ENCODE data around the gene TFPI.

The TFPI gene

DNA sequence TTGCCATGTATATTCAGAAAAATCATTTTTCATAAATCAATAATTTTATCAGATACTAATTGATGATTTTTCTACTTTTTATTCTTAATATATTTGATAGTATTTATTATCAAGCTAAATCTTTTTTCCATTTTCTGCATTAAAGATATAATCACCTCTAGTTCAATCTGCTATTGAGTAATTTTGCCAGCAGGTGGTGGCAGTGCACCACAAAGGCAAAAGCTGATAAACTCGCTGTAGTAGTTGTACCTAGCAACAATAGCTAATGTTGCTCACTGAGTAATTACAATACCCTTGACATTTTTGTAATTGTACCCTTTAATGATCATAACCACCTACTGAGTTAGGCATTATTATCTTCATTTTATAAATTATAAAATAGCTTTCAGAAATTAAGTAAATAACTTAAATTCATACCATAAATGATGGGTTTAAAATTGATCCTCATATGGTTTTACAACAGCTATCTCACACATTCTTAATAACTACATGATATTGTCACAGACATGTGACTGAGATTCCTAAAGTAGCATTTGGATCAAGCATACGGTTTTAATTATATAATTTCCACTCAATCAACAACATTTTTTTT lies 54.2 kb downstream of the TFPI start:
- Histone ChIP-seq H3K4me1 (ENCODE audit: insufficient read depth, low read length) (peaks cover 3% of the 10 kb centered on the region), H3K36me3 (ENCODE audit: insufficient read depth, low read length) (no peaks in the 10 kb centered on the region), H3K27me3 (ENCODE audit: insufficient read depth, low read length) (no peaks in the 10 kb centered on the region), H3K4me3 (ENCODE audit: low read length) (no peak overlapping the region), H2AFZ (ENCODE audit: low read depth, low read length) (no peak overlapping the region), H3K9me3 (ENCODE audit: low read length) (no peaks in the 10 kb centered on the region)

DNA sequence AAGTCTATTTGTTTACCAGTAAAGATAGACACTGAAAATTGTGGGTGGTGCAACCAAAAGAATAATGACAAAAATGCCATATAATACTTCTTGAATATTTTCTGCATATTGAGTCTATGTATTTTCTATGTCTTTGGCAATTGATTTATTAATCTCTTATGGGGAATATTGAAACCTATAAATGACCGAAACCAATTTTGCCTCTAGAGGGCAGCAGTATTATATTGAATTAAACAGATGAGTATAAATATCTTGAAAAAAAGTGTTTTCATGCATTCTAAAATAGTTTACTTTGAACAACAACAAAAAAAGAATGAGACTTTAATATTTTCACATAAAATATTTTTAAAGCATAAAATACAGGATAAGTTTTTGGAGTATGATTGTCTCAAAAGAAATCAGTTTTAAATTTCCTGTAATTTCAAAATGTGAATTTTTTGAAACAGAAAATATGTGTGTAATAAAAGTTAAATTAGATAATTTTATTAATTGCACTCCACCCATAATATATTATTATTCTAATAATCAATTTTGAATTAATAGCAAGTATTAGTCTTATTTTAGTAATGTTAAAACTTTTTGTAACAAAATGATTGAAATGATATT lies 56.3 kb downstream of the TFPI start:
- peaks cover 3% of the 10 kb centered on the region for H3K9me3 ChIP-seq (ENCODE audit: low read length)
- H3K36me3 ChIP-seq (ENCODE audit: insufficient read depth, low read length), result no peaks in the 10 kb centered on the region

DNA sequence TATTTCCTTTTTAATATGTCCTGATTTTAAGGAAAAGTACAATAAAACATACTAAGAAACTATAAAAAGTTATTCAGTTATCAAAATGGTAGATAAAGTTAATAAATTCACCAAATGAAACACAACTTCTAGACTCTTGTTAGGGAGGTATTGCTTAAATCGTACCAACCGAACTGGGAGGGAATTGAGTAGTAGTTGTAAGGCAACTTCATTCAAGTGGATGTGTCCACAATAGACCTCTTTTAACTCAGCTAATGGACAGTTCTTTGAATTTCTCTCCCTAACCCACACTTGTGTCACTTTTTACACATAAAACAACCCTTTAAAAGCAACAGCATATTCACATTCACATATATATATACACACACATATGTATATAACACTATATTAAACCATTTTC lies 57.1 kb downstream of the TFPI start:
- Histone ChIP-seq H3K27me3 (ENCODE audit: insufficient read depth, low read length) (no peaks in the 10 kb centered on the region), H3K36me3 (ENCODE audit: insufficient read depth, low read length) (no peaks in the 10 kb centered on the region), H3K4me3 (ENCODE audit: low read length) (no peak overlapping the region), H3K9me3 (ENCODE audit: low read length) (peaks cover 3% of the 10 kb centered on the region), H3K4me1 (ENCODE audit: insufficient read depth, low read length) (no peaks in the 10 kb centered on the region), H2AFZ (ENCODE audit: low read depth, low read length) (no peak overlapping the region)

More for the DNA sequence above, 56.3 kb downstream of the TFPI start:
- no peaks in the 10 kb centered on the region for H3K4me1 ChIP-seq (ENCODE audit: insufficient read depth, low read length)
- H3K4me3 ChIP-seq (ENCODE audit: low read length), result no peak overlapping the region
- no peak overlapping the region for H2AFZ ChIP-seq (ENCODE audit: low read depth, low read length)
- no peaks in the 10 kb centered on the region for H3K27me3 ChIP-seq (ENCODE audit: insufficient read depth, low read length)

DNA sequence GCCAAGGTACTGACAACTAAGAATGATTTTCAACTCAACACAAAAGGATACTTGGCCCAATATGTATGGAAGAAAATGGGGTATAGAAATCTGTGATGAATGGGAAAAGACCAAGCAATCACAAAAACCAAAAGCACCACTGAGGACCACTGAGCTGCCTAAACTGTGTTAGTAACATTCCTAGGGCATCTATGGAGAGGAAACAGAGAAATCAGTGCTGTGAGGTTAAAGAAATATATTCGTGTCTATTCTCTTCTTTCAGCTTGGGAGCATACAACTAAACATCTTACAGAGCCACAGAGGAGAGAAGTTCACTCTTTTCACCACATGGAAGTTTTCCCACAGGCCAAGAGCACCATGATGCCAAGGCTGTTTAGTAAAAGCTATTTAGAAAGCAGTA lies 58.9 kb downstream of the TFPI start:
- Histone ChIP-seq H2AFZ (ENCODE audit: low read depth, low read length) (no peak overlapping the region), H3K36me3 (ENCODE audit: insufficient read depth, low read length) (no peaks in the 10 kb centered on the region)

DNA sequence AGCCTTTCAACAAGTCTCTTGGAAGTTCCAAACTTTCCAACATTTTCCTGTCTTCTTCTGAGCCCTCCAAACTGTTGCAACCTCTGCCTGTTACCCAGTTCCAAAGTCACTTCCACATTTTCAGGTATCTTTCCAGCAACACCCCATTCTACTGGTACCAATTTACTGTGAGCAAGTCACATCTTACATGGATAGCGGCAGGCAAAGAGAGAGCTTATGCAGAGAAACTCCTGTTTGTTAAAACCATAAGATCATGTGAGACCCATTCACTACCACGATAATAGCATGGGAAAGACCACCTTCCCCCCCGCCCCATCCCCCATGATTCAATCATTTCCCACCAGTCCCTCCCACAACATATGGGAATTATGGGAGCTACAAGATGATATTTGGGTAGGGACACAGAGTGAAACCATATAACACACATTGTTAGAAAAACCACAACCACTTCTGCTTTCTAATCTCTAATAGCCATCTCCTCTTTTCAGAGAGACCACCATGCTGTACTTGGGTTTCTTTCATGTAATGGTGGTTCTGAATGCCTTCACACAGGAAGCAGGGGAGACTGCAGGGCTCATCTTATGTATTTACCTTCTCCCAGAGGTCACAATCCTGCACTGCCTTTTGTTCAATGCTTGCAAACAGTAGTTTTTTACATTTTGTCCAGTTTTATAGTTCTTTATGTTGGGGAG lies 60.2 kb downstream of the TFPI start:
- Histone ChIP-seq H3K27me3 (ENCODE audit: insufficient read depth, low read length) (no peaks in the 10 kb centered on the region), H3K4me1 (ENCODE audit: insufficient read depth, low read length) (no peaks in the 10 kb centered on the region), H3K9me3 (ENCODE audit: low read length) (peaks cover 3% of the 10 kb centered on the region), H2AFZ (ENCODE audit: low read depth, low read length) (no peak overlapping the region), H3K36me3 (ENCODE audit: insufficient read depth, low read length) (no peaks in the 10 kb centered on the region), H3K4me3 (ENCODE audit: low read length) (no peak overlapping the region)

More for the DNA sequence above, 58.9 kb downstream of the TFPI start:
- Histone ChIP-seq H3K9me3 (ENCODE audit: low read length) (peaks cover 3% of the 10 kb centered on the region), H3K4me3 (ENCODE audit: low read length) (no peak overlapping the region), H3K4me1 (ENCODE audit: insufficient read depth, low read length) (no peaks in the 10 kb centered on the region), H3K27me3 (ENCODE audit: insufficient read depth, low read length) (no peaks in the 10 kb centered on the region)

- Histone ChIP-seq H2AFZ (ENCODE audit: low read depth, low read length) (no peak overlapping the region), H3K27me3 (ENCODE audit: insufficient read depth, low read length) (no peaks in the 10 kb centered on the region), H3K36me3 (ENCODE audit: insufficient read depth, low read length) (no peaks in the 10 kb centered on the region), H3K4me1 (ENCODE audit: insufficient read depth, low read length) (no peaks in the 10 kb centered on the region), H3K9me3 (ENCODE audit: low read length) (peaks cover 3% of the 10 kb centered on the region), H3K4me3 (ENCODE audit: low read length) (no peak overlapping the region)
These were observed 61.1 kb downstream of the TFPI start for GRCh38 chr2:187493180-187493579.

DNA sequence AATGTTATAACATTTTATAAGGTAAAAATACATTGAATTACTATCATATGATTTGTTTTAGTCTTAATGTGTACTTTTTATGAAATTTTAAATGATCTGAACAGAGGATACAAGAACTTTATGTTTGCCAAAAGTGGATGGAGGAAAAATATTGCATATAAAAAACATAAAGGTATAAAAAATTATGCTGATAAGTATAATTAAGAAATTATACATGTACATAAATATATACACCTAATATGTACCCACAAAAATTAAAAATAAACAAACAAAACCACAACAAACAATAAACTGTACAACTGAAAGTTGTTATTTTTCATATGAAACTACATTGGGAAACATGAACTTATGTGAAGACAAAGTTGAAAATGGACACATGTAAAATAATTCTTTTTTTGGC lies 68.0 kb downstream of the TFPI start:
- H3K27me3 ChIP-seq (ENCODE audit: insufficient read depth, low read length), result no peaks in the 10 kb centered on the region
- H2AFZ ChIP-seq (ENCODE audit: low read depth, low read length), result no peak overlapping the region
- no peak overlapping the region for H3K4me3 ChIP-seq (ENCODE audit: low read length)
- no peaks in the 10 kb centered on the region for H3K4me1 ChIP-seq (ENCODE audit: insufficient read depth, low read length)
- H3K9me3 ChIP-seq (ENCODE audit: low read length), result no peaks in the 10 kb centered on the region
- no peaks in the 10 kb centered on the region for H3K36me3 ChIP-seq (ENCODE audit: insufficient read depth, low read length)

DNA sequence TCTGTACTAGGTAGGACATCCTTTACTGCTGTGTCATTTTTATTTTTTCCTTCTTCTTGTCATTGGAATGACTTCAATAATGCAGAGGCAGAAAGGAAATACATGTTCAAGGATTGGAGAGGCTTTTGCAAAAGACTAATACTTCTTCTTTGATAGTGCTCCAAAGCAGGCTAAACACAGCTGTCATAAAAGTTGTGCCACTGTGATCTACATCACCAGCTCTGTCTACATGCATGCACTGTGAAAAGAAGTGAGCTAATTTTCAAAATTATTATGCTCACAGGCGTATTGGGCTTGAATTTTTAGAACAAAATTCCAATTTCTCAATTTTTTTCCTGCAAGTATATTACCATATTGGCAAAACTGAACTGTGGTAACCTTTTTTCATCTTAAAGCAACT lies 68.7 kb downstream of the TFPI start:
- no peaks in the 10 kb centered on the region for H3K27me3 ChIP-seq (ENCODE audit: insufficient read depth, low read length)
- H3K9me3 ChIP-seq (ENCODE audit: low read length), result no peaks in the 10 kb centered on the region

GRCh38 chr2:187483537-187483936 lies 70.7 kb downstream of the TFPI start:
- Histone ChIP-seq H3K9me3 (ENCODE audit: low read length) (no peaks in the 10 kb centered on the region), H2AFZ (ENCODE audit: low read depth, low read length) (no peak overlapping the region), H3K4me3 (ENCODE audit: low read length) (no peak overlapping the region), H3K36me3 (ENCODE audit: insufficient read depth, low read length) (no peaks in the 10 kb centered on the region), H3K27me3 (ENCODE audit: insufficient read depth, low read length) (no peaks in the 10 kb centered on the region), H3K4me1 (ENCODE audit: insufficient read depth, low read length) (no peaks in the 10 kb centered on the region)

More for the DNA sequence above, 68.7 kb downstream of the TFPI start:
- Histone ChIP-seq H3K36me3 (ENCODE audit: insufficient read depth, low read length) (no peaks in the 10 kb centered on the region), H3K4me1 (ENCODE audit: insufficient read depth, low read length) (no peaks in the 10 kb centered on the region), H2AFZ (ENCODE audit: low read depth, low read length) (peak overlapping the region; percentile 26), H3K4me3 (ENCODE audit: low read length) (no peak overlapping the region)

DNA sequence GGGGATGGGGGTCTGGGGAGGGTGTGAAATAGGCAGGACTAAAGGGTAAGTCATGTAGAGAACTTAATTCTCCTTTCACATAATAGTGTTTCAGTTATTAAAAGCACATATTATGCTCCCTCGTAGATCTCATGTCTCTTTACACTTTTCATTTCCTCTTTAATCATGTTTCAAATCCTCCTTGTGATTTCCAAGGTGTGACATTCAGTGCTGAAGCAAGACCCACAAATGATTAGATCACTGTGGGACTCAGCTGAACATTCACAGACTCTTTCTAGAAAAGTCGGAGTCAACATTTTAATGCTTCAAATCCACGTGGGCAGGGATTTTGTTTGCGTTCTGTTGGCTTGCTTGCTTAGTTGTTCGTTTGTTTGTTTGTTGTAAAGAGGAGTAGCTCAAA lies 71.4 kb downstream of the TFPI start:
- H3K27me3 ChIP-seq (ENCODE audit: insufficient read depth, low read length), result no peaks in the 10 kb centered on the region
- H3K4me3 ChIP-seq (ENCODE audit: low read length), result no peak overlapping the region
- H2AFZ ChIP-seq (ENCODE audit: low read depth, low read length), result no peak overlapping the region
- H3K9me3 ChIP-seq (ENCODE audit: low read length), result no peaks in the 10 kb centered on the region
- no peaks in the 10 kb centered on the region for H3K36me3 ChIP-seq (ENCODE audit: insufficient read depth, low read length)
- H3K4me1 ChIP-seq (ENCODE audit: insufficient read depth, low read length), result no peaks in the 10 kb centered on the region

DNA sequence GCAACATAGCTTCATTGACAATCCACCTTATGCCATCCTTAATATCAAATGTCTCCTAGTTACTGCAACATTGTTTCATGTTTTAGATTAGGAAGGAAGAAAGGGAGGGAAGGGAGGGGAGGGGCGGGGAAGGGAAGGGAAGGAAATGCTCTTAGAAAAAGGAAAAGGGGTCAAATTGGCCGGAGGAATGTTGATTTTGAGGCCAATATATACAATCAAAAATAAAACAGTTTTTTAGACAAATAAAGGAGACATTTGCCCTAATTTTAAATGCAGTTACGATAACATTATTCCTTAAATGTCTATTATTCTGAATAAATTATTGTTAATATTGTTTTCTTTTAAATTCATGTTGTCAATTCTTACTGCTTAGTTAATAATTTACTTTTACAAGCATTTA lies 72.7 kb downstream of the TFPI start:
- Histone ChIP-seq H3K4me3 (ENCODE audit: low read length) (no peak overlapping the region), H3K27me3 (ENCODE audit: insufficient read depth, low read length) (no peaks in the 10 kb centered on the region), H3K9me3 (ENCODE audit: low read length) (no peaks in the 10 kb centered on the region), H3K4me1 (ENCODE audit: insufficient read depth, low read length) (no peaks in the 10 kb centered on the region), H3K36me3 (ENCODE audit: insufficient read depth, low read length) (no peaks in the 10 kb centered on the region), H2AFZ (ENCODE audit: low read depth, low read length) (no peak overlapping the region)

GRCh38 chr2:187478719-187479118 lies 75.5 kb downstream of the TFPI start:
- no peak overlapping the region for H2AFZ ChIP-seq (ENCODE audit: low read depth, low read length)
- H3K9me3 ChIP-seq (ENCODE audit: low read length), result no peaks in the 10 kb centered on the region
- no peaks in the 10 kb centered on the region for H3K36me3 ChIP-seq (ENCODE audit: insufficient read depth, low read length)
- H3K27me3 ChIP-seq (ENCODE audit: insufficient read depth, low read length), result no peaks in the 10 kb centered on the region
- no peaks in the 10 kb centered on the region for H3K4me1 ChIP-seq (ENCODE audit: insufficient read depth, low read length)
- no peak overlapping the region for H3K4me3 ChIP-seq (ENCODE audit: low read length)

- H3K9me3 ChIP-seq (ENCODE audit: low read length), result no peaks in the 10 kb centered on the region
- no peaks in the 10 kb centered on the region for H3K4me1 ChIP-seq (ENCODE audit: insufficient read depth, low read length)
- no peaks in the 10 kb centered on the region for H3K36me3 ChIP-seq (ENCODE audit: insufficient read depth, low read length)
- no peak overlapping the region for H3K4me3 ChIP-seq (ENCODE audit: low read length)
- no peak overlapping the region for H2AFZ ChIP-seq (ENCODE audit: low read depth, low read length)
- no peaks in the 10 kb centered on the region for H3K27me3 ChIP-seq (ENCODE audit: insufficient read depth, low read length)
These were observed 77.2 kb downstream of the TFPI start for GRCh38 chr2:187477051-187477450.

Measured in neuron (in vitro differentiated cells).